Ovary (tissue), 3 donors: ENCODE measurements around the gene SMIM5.

ENCODE experiments used
- EP300 ChIP-seq: sonication (generic); formaldehyde crosslinking; IDR thresholded peaks from one replicate; pipeline ENCODE4 v1.6.1; 2017; ENCODE audit warnings: antibody characterized with exemption
- POLR2A ChIP-seq: fragments of 450-650 bp; IDR thresholded peaks from one replicate; pipeline ENCODE4 v1.6.1; 2017; ENCODE audit warnings: antibody characterized with exemption, mild to moderate bottlenecking, moderate library complexity
- TF ChIP-seq, protein P1 (sequence below), 3 donors: fragments of 450-650 bp in 2 of 3; fragments of 200-600 bp in 1 of 3; IDR thresholded peaks; one replicate each; pipeline versions ENCODE4 v1.5.1 to v1.8.0; 2016 to 2022; ENCODE audit warnings: antibody characterized with exemption in 3 of 3, mild to moderate bottlenecking in 1 of 3
- donor health status: DM: no; HTN: no; CAD: no.

DNA sequence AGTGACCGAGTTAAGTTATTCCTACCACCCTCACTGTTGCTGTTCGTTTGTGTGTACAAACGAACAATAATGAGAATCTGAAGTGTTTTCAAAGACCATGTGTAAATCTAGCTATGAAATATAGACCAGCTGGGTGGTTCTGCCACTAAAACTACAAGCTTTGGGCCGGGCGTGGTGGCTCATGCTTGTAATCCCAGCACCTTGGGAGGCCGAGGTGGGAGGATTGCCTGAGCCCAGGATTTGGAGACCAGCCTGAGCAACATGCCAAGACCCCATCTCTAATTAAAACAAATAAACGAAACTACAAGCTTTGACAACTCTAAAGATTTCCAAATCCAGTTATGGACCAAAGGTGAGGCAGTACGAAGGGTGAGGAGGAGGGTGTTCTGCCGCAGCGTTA lies 32.7 kb downstream of the SMIM5 start:
- TF ChIP-seq, protein P1, sequence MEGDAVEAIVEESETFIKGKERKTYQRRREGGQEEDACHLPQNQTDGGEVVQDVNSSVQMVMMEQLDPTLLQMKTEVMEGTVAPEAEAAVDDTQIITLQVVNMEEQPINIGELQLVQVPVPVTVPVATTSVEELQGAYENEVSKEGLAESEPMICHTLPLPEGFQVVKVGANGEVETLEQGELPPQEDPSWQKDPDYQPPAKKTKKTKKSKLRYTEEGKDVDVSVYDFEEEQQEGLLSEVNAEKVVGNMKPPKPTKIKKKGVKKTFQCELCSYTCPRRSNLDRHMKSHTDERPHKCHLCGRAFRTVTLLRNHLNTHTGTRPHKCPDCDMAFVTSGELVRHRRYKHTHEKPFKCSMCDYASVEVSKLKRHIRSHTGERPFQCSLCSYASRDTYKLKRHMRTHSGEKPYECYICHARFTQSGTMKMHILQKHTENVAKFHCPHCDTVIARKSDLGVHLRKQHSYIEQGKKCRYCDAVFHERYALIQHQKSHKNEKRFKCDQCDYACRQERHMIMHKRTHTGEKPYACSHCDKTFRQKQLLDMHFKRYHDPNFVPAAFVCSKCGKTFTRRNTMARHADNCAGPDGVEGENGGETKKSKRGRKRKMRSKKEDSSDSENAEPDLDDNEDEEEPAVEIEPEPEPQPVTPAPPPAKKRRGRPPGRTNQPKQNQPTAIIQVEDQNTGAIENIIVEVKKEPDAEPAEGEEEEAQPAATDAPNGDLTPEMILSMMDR (IDR thresholded peaks at IDR 0.05): no peak
- TF ChIP-seq POLR2A (no peak), EP300 (no peak)
